H1 (cell line): Measurements from ENCODE around the gene NSMCE3. TPM values are rescaled to one million over a fixed set of nuclear protein-coding genes. Genes with fewer than 3 reads are reported as not detected.

Experiments used
- CTBP2 ChIP-seq: IDR thresholded peaks from 2 replicates; pipeline ENCODE4 v1.7.0; 2011; ENCODE audit warnings: borderline replicate concordance, mild to moderate bottlenecking, moderate library complexity, mixed read lengths, low read length; ENCODE audit not compliant: insufficient read depth, insufficient read length
- SUZ12 ChIP-seq: fragments of 200-600 bp; sonication (generic); IDR thresholded peaks from 2 replicates; pipeline ENCODE4 v1.6.1; 2012; ENCODE audit warnings: mild to moderate bottlenecking, inconsistent platforms, low read length, moderate library complexity, mixed read lengths
- USF2 ChIP-seq: IDR thresholded peaks from 2 replicates; pipeline ENCODE4 v1.6.1; 2011; ENCODE audit warnings: low read length, improper control_type of control experiment
- polyA plus RNA-seq, 7 experiments: library from polyadenylated mRNA; depleted of rRNA in 3 of 7; stranded (reverse) in 5 of 7; unstranded in 2 of 7; fragments of >200 nt in 5 of 7; fragments of 200-250 nt in 2 of 7; gene quantifications; 1 replicate in 5 of 7; 2 replicates in 1 of 7; 4 replicates in 1 of 7; pipeline versions ENCODE4 v1.2.1 to v1.2.3, GENCODE V29; 2011 to 2013; ENCODE audit warnings: missing spikeins in 2 of 7, mixed read lengths in 2 of 7
- total RNA-seq: library from RNA; stranded (reverse); fragmentation: NEBNext Ultra II Directional; extraction: Animal tissue kit (Norgen Biotek cat#: 25700); gene quantifications from 2 replicates; pipeline ENCODE4 v1.2.1, GENCODE V29; 2021

Gene NSMCE3
- total and polyA plus RNA-seq, 2 of the 8 experiments (the other 6 are each of a cell fraction or from before 2014, with no cell fraction given), result 4.3 to 6.7 TPM

DNA sequence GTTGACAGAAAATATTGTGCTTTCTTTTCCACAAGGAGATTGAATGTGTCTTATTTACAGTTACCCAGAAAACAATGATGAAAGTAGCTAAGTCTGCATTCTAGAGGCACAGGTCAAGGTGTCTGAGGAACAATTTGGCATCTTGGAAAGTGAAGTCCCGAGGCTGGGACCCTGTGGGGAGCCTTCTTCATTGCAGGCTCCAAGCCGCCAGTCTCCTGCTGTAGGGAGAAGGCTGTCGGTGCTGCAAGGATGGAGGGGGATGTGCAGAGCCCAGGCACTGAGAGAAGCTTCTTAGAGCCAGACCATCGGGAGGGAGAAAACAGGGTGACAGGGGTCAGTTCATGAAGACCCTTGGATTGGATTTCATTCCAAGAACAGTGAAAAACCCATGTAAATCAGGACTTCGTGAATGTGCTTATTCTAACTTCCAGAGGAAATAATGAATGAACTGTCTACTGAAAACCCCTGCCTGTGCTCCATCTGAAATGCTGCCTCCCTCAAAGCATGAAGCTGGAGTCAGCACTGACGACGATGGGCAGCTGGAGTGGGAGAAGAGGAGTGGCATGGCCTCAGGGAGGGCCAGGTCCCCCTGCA lies 25.2 kb upstream of the NSMCE3 start (continued):
- no peak for TF ChIP-seq USF2
- no peak for TF ChIP-seq SUZ12
- TF ChIP-seq CTBP2, result no peak
